CD4-positive, alpha-beta T cell treated with Interleukin-4 for 1 hour (primary cell): ENCODE measurements around the gene PPM1B.
"Not testable (repeated sequence)": the region's sequence is repeated elsewhere in the genome, so short reads cannot be mapped to it uniquely, and the experiment has no call there.

Source experiments
- DNase-seq, 2 donors: peaks; one replicate each; pipeline ENCODE4 v3.0.0-alpha.2; 2020 to 2022

PPM1B gene

GRCh38 chr2:44257802-44258201 is 89.1 kb downstream of the PPM1B start:
- not testable (repeated sequence) for DNase-seq

- no peak for DNase-seq
Measured at GRCh38 chr2:44267269-44267795, 98.7 kb downstream of the PPM1B start.

GRCh38 chr2:44267796-44268648 is 99.3 kb downstream of the PPM1B start:
- DNase-seq, result no peak

- no peak for DNase-seq
Measured at GRCh38 chr2:44269831-44270230, 101.2 kb downstream of the PPM1B start.

- DNase-seq, result no peak
Measured at GRCh38 chr2:44271296-44271695, 102.6 kb downstream of the PPM1B start.

- DNase-seq, result no peak
Measured at GRCh38 chr2:44273076-44273475, 104.4 kb downstream of the PPM1B start.

- no peak for DNase-seq
Measured at GRCh38 chr2:44273596-44273995, 104.9 kb downstream of the PPM1B start.

GRCh38 chr2:44275927-44276303 is 107.2 kb downstream of the PPM1B start:
- DNase-seq, result no peak

GRCh38 chr2:44277541-44277940 is 108.9 kb downstream of the PPM1B start:
- no peak for DNase-seq

GRCh38 chr2:44280869-44281268 is 112.2 kb downstream of the PPM1B start:
- DNase-seq, result no peak
